CD14-positive monocyte (primary cell): ENCODE measurements around the gene PRDX6. TPM values are rescaled to one million over a fixed set of nuclear protein-coding genes. Genes with fewer than 3 reads are reported as not detected.

Source experiments
- DNase-seq, 3 donors: peaks; one replicate each; pipeline ENCODE4 v3.0.0-alpha.2; 2011 to 2022
- H2AFZ ChIP-seq: 2 replicates; pipeline ENCODE4 v1.6.0; 2012; ENCODE audit warnings: mild to moderate bottlenecking, low read depth, low read length, inconsistent platforms; ENCODE audit not compliant: insufficient read depth, poor library complexity, severe bottlenecking
- H3K27ac ChIP-seq, 2 donors: 1 replicate in 1 of 2; 2 replicates in 1 of 2; pipeline ENCODE4 v1.5.1; 2012 to 2013; ENCODE audit warnings: low read length in 2 of 2, control low read depth in 1 of 2, inconsistent platforms in 1 of 2, low read depth in 1 of 2, mild to moderate bottlenecking in 1 of 2
- H3K27me3 ChIP-seq, 2 donors: one replicate each; pipeline versions ENCODE4 v1.6.0 to v1.6.1; 2011 to 2013; ENCODE audit warnings: low read length in 2 of 2; ENCODE audit not compliant: control insufficient read depth in 2 of 2, insufficient read depth in 2 of 2
- H3K36me3 ChIP-seq, 2 donors: replicated peaks in 1 of 2; 1 replicate in 1 of 2; 2 replicates in 1 of 2; pipeline versions ENCODE4 v1.5.1 to v1.6.1; 2012 to 2013; ENCODE audit warnings: low read length in 2 of 2, control low read depth in 1 of 2, inconsistent platforms in 1 of 2, mild to moderate bottlenecking in 1 of 2; ENCODE audit not compliant: insufficient read depth in 2 of 2, control insufficient read depth in 1 of 2
- H3K4me1 ChIP-seq, 2 donors: 1 replicate in 1 of 2; 2 replicates in 1 of 2; pipeline versions ENCODE4 v1.5.1 to v1.6.1; 2012 to 2013; ENCODE audit warnings: low read length in 2 of 2, control low read depth in 1 of 2, inconsistent platforms in 1 of 2, mild to moderate bottlenecking in 1 of 2, moderate library complexity in 1 of 2; ENCODE audit not compliant: insufficient read depth in 2 of 2, control insufficient read depth in 1 of 2
- H3K4me2 ChIP-seq: replicated peaks from 2 replicates; pipeline ENCODE3; 2012; ENCODE audit warnings: low read length, moderate library complexity, mild to moderate bottlenecking; ENCODE audit not compliant: poor library complexity, severe bottlenecking; ENCODE audit errors: extremely low read depth
- H3K4me3 ChIP-seq, 3 experiments: fragments of 200-600 bp in 1 of 3; sonication (generic) in 1 of 3; replicated peaks in 1 of 3; 1 replicate in 2 of 3; 2 replicates in 1 of 3; pipeline ENCODE4 v1.5.1; 2011 to 2013; ENCODE audit warnings: low read length in 3 of 3, mild to moderate bottlenecking in 3 of 3, control low read depth in 2 of 3, low read depth in 2 of 3, inconsistent platforms in 1 of 3, moderate library complexity in 1 of 3
- H3K79me2 ChIP-seq: 2 replicates; pipeline ENCODE4 v1.6.0; 2012; ENCODE audit warnings: mild to moderate bottlenecking, control low read depth, inconsistent platforms, low read length, moderate library complexity; ENCODE audit not compliant: insufficient read depth
- H3K9ac ChIP-seq: 2 replicates; pipeline ENCODE4 v1.6.0; 2017; ENCODE audit warnings: low read length, mild to moderate bottlenecking; ENCODE audit not compliant: insufficient read depth, poor library complexity, severe bottlenecking
- H3K9me3 ChIP-seq, 2 donors: replicated peaks in 1 of 2; 1 replicate in 1 of 2; 2 replicates in 1 of 2; pipeline versions ENCODE4 v1.5.1 to v1.6.1; 2012 to 2013; ENCODE audit warnings: low read length in 2 of 2, control low read depth in 1 of 2; ENCODE audit not compliant: control insufficient read depth in 1 of 2, insufficient read depth in 1 of 2
- H4K20me1 ChIP-seq: 2 replicates; pipeline ENCODE4 v1.6.0; 2012; ENCODE audit warnings: mild to moderate bottlenecking, low read length, control low read depth, moderate library complexity; ENCODE audit not compliant: insufficient read depth
- H3K27ac Mint-ChIP-seq, 7 donors: one replicate each; pipeline ENCODE4 v1.8.0; 2020; ENCODE audit warnings: mild to moderate bottlenecking in 7 of 7, mixed read lengths in 7 of 7, moderate library complexity in 6 of 7, inconsistent platforms in 2 of 7
- H3K27me3 Mint-ChIP-seq, 3 donors: one replicate each; pipeline ENCODE4 v1.8.0; 2021 to 2022; ENCODE audit warnings: low read depth in 3 of 3, mild to moderate bottlenecking in 3 of 3, mixed read lengths in 3 of 3, moderate library complexity in 3 of 3, inconsistent platforms in 1 of 3
- H3K36me3 Mint-ChIP-seq, 2 donors: one replicate each; pipeline ENCODE4 v1.8.0; 2020; ENCODE audit warnings: mixed read lengths in 2 of 2, inconsistent platforms in 1 of 2, mild to moderate bottlenecking in 1 of 2
- H3K4me1 Mint-ChIP-seq: one replicate; pipeline ENCODE4 v1.8.0; 2020; ENCODE audit warnings: mild to moderate bottlenecking, mixed read lengths
- H3K4me3 Mint-ChIP-seq, 2 donors: one replicate each; pipeline ENCODE4 v1.8.0; 2020; ENCODE audit warnings: mild to moderate bottlenecking in 2 of 2, mixed read lengths in 2 of 2, moderate library complexity in 1 of 2
- H3K9me3 Mint-ChIP-seq, 7 donors: one replicate each; pipeline ENCODE4 v1.8.0; 2020 to 2022; ENCODE audit warnings: mixed read lengths in 7 of 7, mild to moderate bottlenecking in 6 of 7, moderate library complexity in 6 of 7, inconsistent platforms in 2 of 7
- WGBS: methylation state at CpG from one replicate; pipeline ENCODE4 v1.1.5; 2013; ENCODE audit warnings: missing lambda C conversion rate; ENCODE audit not compliant: insufficient coverage; 5-methylcytosine and 5-hydroxymethylcytosine counted together
- intact Hi-C, 2 donors: fragments of 100-400 bp; cut with micrococcal nuclease; formaldehyde crosslinking; loops; one replicate each; pipeline versions ENCODE4 v1.15.0 to v1.15.1; 2023
- polyA plus RNA-seq, 3 donors: library from polyadenylated mRNA; depleted of rRNA in 1 of 3; unstranded in 2 of 3; stranded (reverse) in 1 of 3; fragments of 300-500 nt in 2 of 3; fragments of >200 nt in 1 of 3; fragmentation: Illumina TruSeq in 2 of 3; gene quantifications; 1 replicate in 2 of 3; 2 replicates in 1 of 3; pipeline ENCODE4 v1.2.3, GENCODE V29; 2012 to 2021
- TF ChIP-seq, protein P1 (sequence below): fragments of 200-600 bp; IDR thresholded peaks from one replicate; pipeline ENCODE4 v1.8.0; 2022; ENCODE audit warnings: antibody characterized with exemption, mild to moderate bottlenecking

The PRDX6 gene
- polyA plus RNA-seq, 3 donors: 89.5 to 142 (median 119) TPM

- H2AFZ ChIP-seq: peak overlapping the region; percentile 2
- 0% methylated on average over 4 of the region's 6 CpGs for WGBS
- peaks cover 0 to 2% (median 0%) of the 10 kb centered on the region in 3 donors for H3K27me3 Mint-ChIP-seq
- no peaks in the 10 kb centered on the region for H3K36me3 ChIP-seq
- H3K27ac Mint-ChIP-seq: peak overlapping the region in 1 of 7 donors; percentile 69
- no peaks in the 10 kb centered on the region for H3K36me3 Mint-ChIP-seq
- H3K4me2 ChIP-seq: no peak overlapping the region
- no peaks in the 10 kb centered on the region for H3K9me3 Mint-ChIP-seq
- H3K27me3 ChIP-seq: no peaks in the 10 kb centered on the region
- TF ChIP-seq, protein P1, sequence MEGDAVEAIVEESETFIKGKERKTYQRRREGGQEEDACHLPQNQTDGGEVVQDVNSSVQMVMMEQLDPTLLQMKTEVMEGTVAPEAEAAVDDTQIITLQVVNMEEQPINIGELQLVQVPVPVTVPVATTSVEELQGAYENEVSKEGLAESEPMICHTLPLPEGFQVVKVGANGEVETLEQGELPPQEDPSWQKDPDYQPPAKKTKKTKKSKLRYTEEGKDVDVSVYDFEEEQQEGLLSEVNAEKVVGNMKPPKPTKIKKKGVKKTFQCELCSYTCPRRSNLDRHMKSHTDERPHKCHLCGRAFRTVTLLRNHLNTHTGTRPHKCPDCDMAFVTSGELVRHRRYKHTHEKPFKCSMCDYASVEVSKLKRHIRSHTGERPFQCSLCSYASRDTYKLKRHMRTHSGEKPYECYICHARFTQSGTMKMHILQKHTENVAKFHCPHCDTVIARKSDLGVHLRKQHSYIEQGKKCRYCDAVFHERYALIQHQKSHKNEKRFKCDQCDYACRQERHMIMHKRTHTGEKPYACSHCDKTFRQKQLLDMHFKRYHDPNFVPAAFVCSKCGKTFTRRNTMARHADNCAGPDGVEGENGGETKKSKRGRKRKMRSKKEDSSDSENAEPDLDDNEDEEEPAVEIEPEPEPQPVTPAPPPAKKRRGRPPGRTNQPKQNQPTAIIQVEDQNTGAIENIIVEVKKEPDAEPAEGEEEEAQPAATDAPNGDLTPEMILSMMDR: peak; percentile 91
- H3K4me3 Mint-ChIP-seq: no peak overlapping the region
- peaks cover 25% of the 10 kb centered on the region for H3K4me1 Mint-ChIP-seq
- H3K4me1 ChIP-seq: peaks cover 23 to 24% of the 10 kb centered on the region in 2 donors
- no peak overlapping the region for H3K27ac ChIP-seq
- no peak overlapping the region for H3K4me3 ChIP-seq
- no peak overlapping the region for H3K9ac ChIP-seq
- intact Hi-C loops: loop anchor here (5.0 to 10.0 kb wide), 3 partner anchors 46 to 391 kb away; partner anchors contain the start of genes PRDX6 (in 2 of the 2), CENPL (in 1 of the 2), DARS2 (in 1 of the 2) and KLHL20 (in 1 of the 2)
- no peaks in the 10 kb centered on the region for H4K20me1 ChIP-seq
- peak; percentile 77 to 84 (median 78) for DNase-seq
- no peaks in the 10 kb centered on the region for H3K79me2 ChIP-seq
- no peaks in the 10 kb centered on the region for H3K9me3 ChIP-seq
Measured at GRCh38 chr1:173431304-173432045, 45.7 kb upstream of the PRDX6 start.

- peaks cover 0 to 2% (median 0%) of the 10 kb centered on the region in 3 donors for H3K27me3 Mint-ChIP-seq
- Histone ChIP-seq H3K27ac (no peak overlapping the region), H2AFZ (no peak overlapping the region), H3K9me3 (no peaks in the 10 kb centered on the region), H3K36me3 (no peaks in the 10 kb centered on the region), H3K4me1 (peaks cover 23 to 24% of the 10 kb centered on the region in 2 donors), H3K9ac (no peak overlapping the region), H4K20me1 (no peaks in the 10 kb centered on the region), H3K79me2 (no peaks in the 10 kb centered on the region), H3K4me2 (no peak overlapping the region), H3K27me3 (no peaks in the 10 kb centered on the region), H3K4me3 (no peak overlapping the region)
- peaks cover 0 to under 1% of the 10 kb centered on the region in 2 donors for H3K36me3 Mint-ChIP-seq
- no peak overlapping the region for H3K4me3 Mint-ChIP-seq
- H3K9me3 Mint-ChIP-seq: no peaks in the 10 kb centered on the region
- no peak overlapping the region for H3K27ac Mint-ChIP-seq
- intact Hi-C loops: loop anchor here (5.0 to 10.0 kb wide), 3 partner anchors 45 to 390 kb away; partner anchors contain the start of genes PRDX6 (in 2 of the 2), CENPL (in 1 of the 2), DARS2 (in 1 of the 2) and KLHL20 (in 1 of the 2)
- TF ChIP-seq, protein P1: no peak
- DNase-seq: no peak
- WGBS: no CpG with 5 or more reads among the region's 2 CpGs
- H3K4me1 Mint-ChIP-seq: peaks cover 24% of the 10 kb centered on the region
Measured at GRCh38 chr1:173432331-173432730, 44.8 kb upstream of the PRDX6 start.
